Measurements from ENCODE around the gene PRDM15. TPM values are rescaled to one million over a fixed set of nuclear protein-coding genes. Genes with fewer than 3 reads are reported as not detected.

Gene PRDM15
- total RNA-seq, 1 experiment from 2014 or later = 16.7 TPM

GRCh38 chr21:41750532-41751151, 128.5 kb downstream of the PRDM15 start:
- Histone ChIP-seq H3K4me3 (ENCODE audit: low read depth, low read length, poor library complexity, severe bottlenecking) (no peak overlapping the region), H3K27ac (ENCODE audit: low read depth, low read length, poor library complexity, severe bottlenecking) (peak overlapping the region; percentile 69), H3K9me3 (ENCODE audit: low read depth, low read length, poor library complexity, severe bottlenecking) (no peaks in the 10 kb centered on the region), H3K27me3 (replicated peaks; ENCODE audit: insufficient read depth, low read depth, low read length, poor library complexity) (no peaks in the 10 kb centered on the region), H3K4me1 (ENCODE audit: insufficient read depth, low read length, poor library complexity, severe bottlenecking) (peaks cover 51% of the 10 kb centered on the region), H3K36me3 (ENCODE audit: insufficient read depth, low read length, poor library complexity, severe bottlenecking) (peaks cover 59% of the 10 kb centered on the region)
- CTCF ChIA-PET = no interaction called here
- DNase-seq (ENCODE audit: low spot score) = peak; percentile 65
- TF ChIP-seq EZH2 (IDR thresholded peaks at IDR 0.05; ENCODE audit: borderline replicate concordance, low read depth, low read length, poor library complexity, severe bottlenecking) (no peak), CTCF (conservative IDR thresholded peaks at IDR 0.05; ENCODE audit: low read depth, low read length) (no peak)
- no TSS peak for BruUV-seq (replicated peaks)
- intact Hi-C loops (cut with micrococcal nuclease; ENCODE audit: unreplicated experiment) = no loop called here
- POLR2A ChIA-PET (ENCODE audit: low non-redundant PET) = no interaction called here

- BruUV-seq (replicated peaks) = no TSS peak
- H3K4me3 ChIP-seq (ENCODE audit: low read depth, low read length, poor library complexity, severe bottlenecking) = no peak overlapping the region
- POLR2A ChIA-PET (ENCODE audit: low non-redundant PET) = no interaction called here
- H3K27ac ChIP-seq (ENCODE audit: low read depth, low read length, poor library complexity, severe bottlenecking) = peak overlapping the region; percentile 40
- no peak for TF ChIP-seq CTCF (conservative IDR thresholded peaks at IDR 0.05; ENCODE audit: low read depth, low read length)
- no peak for TF ChIP-seq EZH2 (IDR thresholded peaks at IDR 0.05; ENCODE audit: borderline replicate concordance, low read depth, low read length, poor library complexity, severe bottlenecking)
- no peaks in the 10 kb centered on the region for H3K27me3 ChIP-seq (replicated peaks; ENCODE audit: insufficient read depth, low read depth, low read length, poor library complexity)
- H3K9me3 ChIP-seq (ENCODE audit: low read depth, low read length, poor library complexity, severe bottlenecking) = no peaks in the 10 kb centered on the region
- CTCF ChIA-PET = no interaction called here
- intact Hi-C loops (cut with micrococcal nuclease; ENCODE audit: unreplicated experiment) = no loop called here
- H3K4me1 ChIP-seq (ENCODE audit: insufficient read depth, low read length, poor library complexity, severe bottlenecking) = peaks cover 46% of the 10 kb centered on the region
- DNase-seq (ENCODE audit: low spot score) = no peak
- H3K36me3 ChIP-seq (ENCODE audit: insufficient read depth, low read length, poor library complexity, severe bottlenecking) = peaks cover 59% of the 10 kb centered on the region
Measured at GRCh38 chr21:41750051-41750450, 129.1 kb downstream of the PRDM15 start.

- Histone ChIP-seq H3K27me3 (replicated peaks; ENCODE audit: insufficient read depth, low read depth, low read length, poor library complexity) (no peaks in the 10 kb centered on the region), H3K4me1 (ENCODE audit: insufficient read depth, low read length, poor library complexity, severe bottlenecking) (peaks cover 38% of the 10 kb centered on the region), H3K9me3 (ENCODE audit: low read depth, low read length, poor library complexity, severe bottlenecking) (no peaks in the 10 kb centered on the region), H3K4me3 (ENCODE audit: low read depth, low read length, poor library complexity, severe bottlenecking) (no peak overlapping the region), H3K36me3 (ENCODE audit: insufficient read depth, low read length, poor library complexity, severe bottlenecking) (peaks cover 66% of the 10 kb centered on the region), H3K27ac (ENCODE audit: low read depth, low read length, poor library complexity, severe bottlenecking) (no peak overlapping the region)
- ChIA-PET POLR2A (ENCODE audit: low non-redundant PET) (no interaction called here), CTCF (no interaction called here)
- no peak for DNase-seq (ENCODE audit: low spot score)
- intact Hi-C loops (cut with micrococcal nuclease; ENCODE audit: unreplicated experiment) = no loop called here
- no peak for TF ChIP-seq CTCF (conservative IDR thresholded peaks at IDR 0.05; ENCODE audit: low read depth, low read length)
- TF ChIP-seq EZH2 (IDR thresholded peaks at IDR 0.05; ENCODE audit: borderline replicate concordance, low read depth, low read length, poor library complexity, severe bottlenecking) = no peak
- BruUV-seq (replicated peaks) = no TSS peak
Measured at GRCh38 chr21:41749286-41749685, 129.9 kb downstream of the PRDM15 start.

Other genes with a start within 250 kb of the PRDM15 start
- 16.0 and 17.0 TPM in 2 replicates for gene RIPK4, start 112.3 kb downstream of the PRDM15 start, total RNA-seq (2021)
- gene C2CD2, start 74.7 kb upstream of the PRDM15 start, total RNA-seq (2021) = 9.2 and 10.8 TPM in 2 replicates
- gene ZBTB21, start 131.0 kb upstream of the PRDM15 start, total RNA-seq (2021) = 19.5 and 20.7 TPM in 2 replicates
- gene UMODL1, start 192.0 kb upstream of the PRDM15 start, total RNA-seq (2021) = not detected in 2 replicates

Data from A673 (cell line).